Measurements from ENCODE around the gene STAT4.
"Not testable (repeated sequence)": the region's sequence is repeated elsewhere in the genome, so short reads cannot be mapped to it uniquely, and the experiment has no call there.

STAT4 gene

GRCh38 chr2:190997526-190998113, 153.2 kb downstream of the STAT4 start:
- no peak for DNase-seq (ENCODE audit: low read depth in 4 of 4, low spot score in 1 of 4)

GRCh38 chr2:190996947-190997346, 153.8 kb downstream of the STAT4 start:
- DNase-seq (ENCODE audit: low read depth in 4 of 4, low spot score in 1 of 4), result no peak

GRCh38 chr2:190996338-190996946, 154.4 kb downstream of the STAT4 start:
- no peak for DNase-seq (ENCODE audit: low read depth in 4 of 4, low spot score in 1 of 4)

GRCh38 chr2:190995315-190995714, 155.5 kb downstream of the STAT4 start:
- DNase-seq (ENCODE audit: low read depth in 4 of 4, low spot score in 1 of 4), result not testable (repeated sequence)

GRCh38 chr2:190994148-190994547, 156.6 kb downstream of the STAT4 start:
- no peak for DNase-seq (ENCODE audit: low read depth in 4 of 4, low spot score in 1 of 4)

- no peak for DNase-seq (ENCODE audit: low read depth in 4 of 4, low spot score in 1 of 4)
These were observed 157.5 kb downstream of the STAT4 start for GRCh38 chr2:190993292-190993643.

GRCh38 chr2:190990132-190990531, 160.7 kb downstream of the STAT4 start:
- no peak for DNase-seq (ENCODE audit: low read depth in 4 of 4, low spot score in 1 of 4)

GRCh38 chr2:190988910-190989309, 161.9 kb downstream of the STAT4 start:
- DNase-seq (ENCODE audit: low read depth in 4 of 4, low spot score in 1 of 4), result no peak

- no peak for DNase-seq (ENCODE audit: low read depth in 4 of 4, low spot score in 1 of 4)
These were observed 162.9 kb downstream of the STAT4 start for GRCh38 chr2:190987938-190988337.

GRCh38 chr2:190987116-190987515, 163.7 kb downstream of the STAT4 start:
- DNase-seq (ENCODE audit: low read depth in 4 of 4, low spot score in 1 of 4), result no peak

GRCh38 chr2:190986221-190986953, 164.4 kb downstream of the STAT4 start:
- no peak for DNase-seq (ENCODE audit: low read depth in 4 of 4, low spot score in 1 of 4)

GRCh38 chr2:190984595-190984994, 166.2 kb downstream of the STAT4 start:
- no peak for DNase-seq (ENCODE audit: low read depth in 4 of 4, low spot score in 1 of 4)

- DNase-seq (ENCODE audit: low read depth in 4 of 4, low spot score in 1 of 4), result no peak
These were observed 168.3 kb downstream of the STAT4 start for GRCh38 chr2:190982262-190983034.

- no peak for DNase-seq (ENCODE audit: low read depth in 4 of 4, low spot score in 1 of 4)
These were observed 169.1 kb downstream of the STAT4 start for GRCh38 chr2:190981733-190982132.

GRCh38 chr2:190981333-190981732, 169.5 kb downstream of the STAT4 start:
- DNase-seq (ENCODE audit: low read depth in 4 of 4, low spot score in 1 of 4), result no peak

GRCh38 chr2:190980630-190981209, 170.1 kb downstream of the STAT4 start:
- no peak for DNase-seq (ENCODE audit: low read depth in 4 of 4, low spot score in 1 of 4)

- DNase-seq (ENCODE audit: low read depth in 4 of 4, low spot score in 1 of 4), result no peak
These were observed 170.7 kb downstream of the STAT4 start for GRCh38 chr2:190979906-190980629.

Data from stimulated activated CD4-positive, alpha-beta T cell treated with anti-CD3 and anti-CD28 coated beads, Interleukin-1b, Interleukin-23, amount 100 ng/mL, for 24 hours (primary cell).